ENCODE data around the gene PELI2. TPM values are rescaled to one million over a fixed set of nuclear protein-coding genes. Genes with fewer than 3 reads are reported as not detected.

PELI2 gene
- polyA plus RNA-seq, 1 donor (not counting 4 experiments of a cell fraction or from before 2014, with no cell fraction given), result not detected

GRCh38 chr14:56138928-56139327 lies 20.7 kb downstream of the PELI2 start:
- no peak overlapping the region for H3K4me2 ChIP-seq (ENCODE audit: control insufficient read depth, extremely low read depth, insufficient read depth, low read depth, low read length)
- H3K4me3 ChIP-seq (ENCODE audit: control insufficient read depth in 2 of 3, extremely low read depth in 1 of 3, insufficient read depth in 2 of 3, low read depth in 1 of 3, low read length in 3 of 3), result no peak overlapping the region
- H3K9ac ChIP-seq (ENCODE audit: control insufficient read depth, extremely low read depth, insufficient read depth, low read length), result no peak overlapping the region
- dilution Hi-C loops (cut with MboI; ENCODE audit: extremely low pct_ligation_motif_present, low sequenced_read_pairs), result no loop called here
- H2AFZ ChIP-seq (ENCODE audit: control insufficient read depth, low read length), result no peak overlapping the region
- no peaks in the 10 kb centered on the region for H3K9me1 ChIP-seq (ENCODE audit: control insufficient read depth, extremely low read depth, insufficient read depth, low read length)
- no peaks in the 10 kb centered on the region for H3K79me2 ChIP-seq (ENCODE audit: control insufficient read depth, insufficient read depth, low read length)
- H3K27me3 ChIP-seq (ENCODE audit: control insufficient read depth, extremely low read depth, insufficient read depth, low read length), result peaks cover 6% of the 10 kb centered on the region
- H3K9me3 ChIP-seq (ENCODE audit: control insufficient read depth, low read depth, low read length), result no peaks in the 10 kb centered on the region
- H3K36me3 ChIP-seq (ENCODE audit: control insufficient read depth in 2 of 2, extremely low read depth in 1 of 2, insufficient read depth in 2 of 2, low read length in 2 of 2), result no peaks in the 10 kb centered on the region
- no peak for TF ChIP-seq CTCF (optimal IDR thresholded peaks at IDR 0.05 in 1 of 3, IDR thresholded peaks at IDR 0.05 in 1 of 3, conservative IDR thresholded peaks at IDR 0.05 in 1 of 3; ENCODE audit: extremely low read depth in 1 of 3, insufficient read depth in 2 of 3, low read length in 3 of 3)
- no peak for TF ChIP-seq EZH2 (IDR thresholded peaks at IDR 0.05; ENCODE audit: low read length)
- no peaks in the 10 kb centered on the region for H3K4me1 ChIP-seq (ENCODE audit: control insufficient read depth, extremely low read depth, insufficient read depth, low read length)
- FAIRE-seq (no peak), DNase-seq (ENCODE audit: low read depth, low spot score) (no peak)
- H4K20me1 ChIP-seq (ENCODE audit: control insufficient read depth, extremely low read depth, insufficient read depth, low read length), result no peaks in the 10 kb centered on the region
- no peak overlapping the region for H3K27ac ChIP-seq (ENCODE audit: control insufficient read depth, insufficient read depth, low read length)

GRCh38 chr14:56142314-56142713 lies 24.1 kb downstream of the PELI2 start:
- Histone ChIP-seq H3K36me3 (ENCODE audit: control insufficient read depth in 2 of 2, extremely low read depth in 1 of 2, insufficient read depth in 2 of 2, low read length in 2 of 2) (no peaks in the 10 kb centered on the region), H3K27me3 (ENCODE audit: control insufficient read depth, extremely low read depth, insufficient read depth, low read length) (peaks cover 6% of the 10 kb centered on the region), H3K27ac (ENCODE audit: control insufficient read depth, insufficient read depth, low read length) (no peak overlapping the region), H4K20me1 (ENCODE audit: control insufficient read depth, extremely low read depth, insufficient read depth, low read length) (no peaks in the 10 kb centered on the region), H3K9me1 (ENCODE audit: control insufficient read depth, extremely low read depth, insufficient read depth, low read length) (no peaks in the 10 kb centered on the region), H3K4me3 (ENCODE audit: control insufficient read depth in 2 of 3, extremely low read depth in 1 of 3, insufficient read depth in 2 of 3, low read depth in 1 of 3, low read length in 3 of 3) (no peak overlapping the region), H2AFZ (ENCODE audit: control insufficient read depth, low read length) (no peak overlapping the region), H3K4me2 (ENCODE audit: control insufficient read depth, extremely low read depth, insufficient read depth, low read depth, low read length) (no peak overlapping the region), H3K79me2 (ENCODE audit: control insufficient read depth, insufficient read depth, low read length) (no peaks in the 10 kb centered on the region), H3K9me3 (ENCODE audit: control insufficient read depth, low read depth, low read length) (no peaks in the 10 kb centered on the region), H3K4me1 (ENCODE audit: control insufficient read depth, extremely low read depth, insufficient read depth, low read length) (no peaks in the 10 kb centered on the region), H3K9ac (ENCODE audit: control insufficient read depth, extremely low read depth, insufficient read depth, low read length) (no peak overlapping the region)
- DNase-seq (ENCODE audit: low read depth, low spot score) (no peak), FAIRE-seq (no peak)
- TF ChIP-seq CTCF (optimal IDR thresholded peaks at IDR 0.05 in 1 of 3, IDR thresholded peaks at IDR 0.05 in 1 of 3, conservative IDR thresholded peaks at IDR 0.05 in 1 of 3; ENCODE audit: extremely low read depth in 1 of 3, insufficient read depth in 2 of 3, low read length in 3 of 3) (no peak), EZH2 (IDR thresholded peaks at IDR 0.05; ENCODE audit: low read length) (no peak)
- dilution Hi-C loops (cut with MboI; ENCODE audit: extremely low pct_ligation_motif_present, low sequenced_read_pairs), result no loop called here

All from keratinocyte (primary cell).